ENCODE results near the gene KSR1.

- TF ChIP-seq POLR2A (IDR thresholded peaks at IDR 0.05) (no peak), CTCF (IDR thresholded peaks at IDR 0.05) (no peak)
Measured at GRCh38 chr17:27586203-27586721, 130.0 kb downstream of the KSR1 start.

Data from vagina (tissue), 2 donors.